Neuronal stem cell (in vitro differentiated cells): Measurements from ENCODE around the gene CCL28.

Experiments
- DNase-seq: peaks from one replicate; pipeline ENCODE4 v3.0.0-alpha.2; 2013; ENCODE audit warnings: low spot score
- H2AFZ ChIP-seq: one replicate; pipeline ENCODE4 v1.6.1; 2013; ENCODE audit warnings: mild to moderate bottlenecking, low read length, inconsistent platforms
- H2AK5ac ChIP-seq: 2 replicates; pipeline ENCODE4 v1.6.1; 2013; ENCODE audit warnings: low read depth, mild to moderate bottlenecking, inconsistent platforms, low read length, moderate library complexity, mixed read lengths
- H2BK120ac ChIP-seq: 2 replicates; pipeline ENCODE4 v1.6.1; 2013; ENCODE audit warnings: low read depth, mild to moderate bottlenecking, inconsistent platforms, low read length, moderate library complexity, mixed read lengths
- H2BK12ac ChIP-seq: one replicate; pipeline ENCODE4 v1.6.1; 2013; ENCODE audit warnings: low read length, inconsistent platforms
- H2BK15ac ChIP-seq: 2 replicates; pipeline ENCODE4 v1.6.1; 2013; ENCODE audit warnings: mild to moderate bottlenecking, low read length, inconsistent platforms, mixed read lengths
- H2BK5ac ChIP-seq: one replicate; pipeline ENCODE4 v1.6.1; 2013; ENCODE audit warnings: inconsistent platforms, mild to moderate bottlenecking, low read length, moderate library complexity
- H3K14ac ChIP-seq: one replicate; pipeline ENCODE4 v1.6.1; 2013; ENCODE audit warnings: low read length, inconsistent platforms
- H3K18ac ChIP-seq: 2 replicates; pipeline ENCODE4 v1.6.1; 2013; ENCODE audit warnings: low read length, inconsistent platforms
- H3K23ac ChIP-seq: 2 replicates; pipeline ENCODE4 v1.6.1; 2013; ENCODE audit warnings: low read depth, mild to moderate bottlenecking, mixed read lengths, low read length, inconsistent platforms; ENCODE audit not compliant: poor library complexity
- H3K27ac ChIP-seq: replicated peaks from 3 replicates; pipeline ENCODE4 v1.5.1; 2013; ENCODE audit warnings: low read length, inconsistent platforms
- H3K27me3 ChIP-seq, 3 experiments: 2 replicates each; pipeline ENCODE4 v1.6.1; 2013; ENCODE audit warnings: low read length in 3 of 3, mild to moderate bottlenecking in 2 of 3, inconsistent platforms in 1 of 3, low read depth in 1 of 3, mixed read lengths in 1 of 3, moderate library complexity in 1 of 3; ENCODE audit not compliant: control insufficient read depth in 3 of 3, insufficient read depth in 3 of 3
- H3K36me3 ChIP-seq, 2 donors: replicated peaks in 1 of 2; 2 replicates each; pipeline ENCODE4 v1.6.1; 2013; ENCODE audit warnings: low read length in 2 of 2; ENCODE audit not compliant: control insufficient read depth in 2 of 2, insufficient read depth in 2 of 2
- H3K4ac ChIP-seq: 2 replicates; pipeline ENCODE4 v1.6.1; 2013; ENCODE audit warnings: inconsistent platforms, mild to moderate bottlenecking, low read length, moderate library complexity
- H3K4me1 ChIP-seq, 2 donors: 1 replicate in 1 of 2; 2 replicates in 1 of 2; pipeline ENCODE4 v1.6.1; 2013; ENCODE audit warnings: low read length in 2 of 2, low read depth in 1 of 2; ENCODE audit not compliant: control insufficient read depth in 2 of 2, insufficient read depth in 1 of 2
- H3K4me2 ChIP-seq: one replicate; pipeline ENCODE4 v1.6.1; 2013; ENCODE audit warnings: mild to moderate bottlenecking, low read length, inconsistent platforms; ENCODE audit not compliant: insufficient read depth, poor library complexity, severe bottlenecking
- H3K4me3 ChIP-seq, 2 donors: 2 replicates each; pipeline ENCODE4 v1.5.1; 2013; ENCODE audit warnings: low read length in 2 of 2, mild to moderate bottlenecking in 2 of 2, inconsistent platforms in 1 of 2, moderate library complexity in 1 of 2
- H3K79me1 ChIP-seq: one replicate; pipeline ENCODE4 v1.6.1; 2013; ENCODE audit warnings: low read depth, mild to moderate bottlenecking, inconsistent platforms, low read length, moderate library complexity
- H3K9ac ChIP-seq: one replicate; pipeline ENCODE4 v1.6.1; 2013; ENCODE audit warnings: mild to moderate bottlenecking, low read depth, low read length, inconsistent platforms; ENCODE audit not compliant: poor library complexity
- H3K9me3 ChIP-seq, 2 donors: replicated peaks in 1 of 2; 2 replicates each; pipeline versions ENCODE3 to v1.6.1; 2013; ENCODE audit warnings: low read length in 2 of 2, mild to moderate bottlenecking in 2 of 2, inconsistent platforms in 1 of 2, low read depth in 1 of 2, mixed read lengths in 1 of 2, moderate library complexity in 1 of 2; ENCODE audit not compliant: control insufficient read depth in 2 of 2, insufficient read depth in 1 of 2
- H4K8ac ChIP-seq: one replicate; pipeline ENCODE4 v1.6.1; 2013; ENCODE audit warnings: low read depth, mild to moderate bottlenecking, inconsistent platforms, low read length, moderate library complexity
- H4K91ac ChIP-seq: one replicate; pipeline ENCODE4 v1.6.1; 2013; ENCODE audit warnings: low read length, low read depth, mild to moderate bottlenecking, inconsistent platforms; ENCODE audit not compliant: poor library complexity
- WGBS, 2 donors: extraction: QIAGEN DNeasy Blood & Tissue Kit; methylation state at CpG; one replicate each; pipeline ENCODE4 v1.1.7; 2013; ENCODE audit warnings: missing lambda C conversion rate in 2 of 2, mixed read lengths in 1 of 2; ENCODE audit not compliant: insufficient read length in 2 of 2, insufficient replicate concordance in 1 of 2; ENCODE audit errors: extremely low coverage in 2 of 2; 5-methylcytosine and 5-hydroxymethylcytosine counted together

The CCL28 gene

GRCh38 chr5:43348861-43349363 lies 63.3 kb downstream of the CCL28 start:
- H2BK15ac ChIP-seq: no peak overlapping the region
- no peak overlapping the region for H3K4me2 ChIP-seq
- H3K9ac ChIP-seq: no peak overlapping the region
- H2AFZ ChIP-seq: no peak overlapping the region
- H4K91ac ChIP-seq: no peak overlapping the region
- no peak overlapping the region for H4K8ac ChIP-seq
- no peak overlapping the region for H2BK120ac ChIP-seq
- H2BK12ac ChIP-seq: no peak overlapping the region
- H3K79me1 ChIP-seq: no peaks in the 10 kb centered on the region
- no peak overlapping the region for H2AK5ac ChIP-seq
- H3K4ac ChIP-seq: no peak overlapping the region
- peaks cover 0 to 2% of the 10 kb centered on the region in 2 donors for H3K9me3 ChIP-seq
- H3K36me3 ChIP-seq: no peaks in the 10 kb centered on the region
- H3K4me1 ChIP-seq: no peaks in the 10 kb centered on the region
- no peak overlapping the region for H3K14ac ChIP-seq
- H3K4me3 ChIP-seq: no peak overlapping the region
- no peak for DNase-seq
- H3K23ac ChIP-seq: no peak overlapping the region
- H3K27ac ChIP-seq: no peak overlapping the region
- WGBS, 2 donors: no CpG with 5 or more reads among the region's 1 CpG
- H3K27me3 ChIP-seq: peaks cover 0 to 18% (median 0%) of the 10 kb centered on the region in 3 experiments
- no peak overlapping the region for H3K18ac ChIP-seq
- no peak overlapping the region for H2BK5ac ChIP-seq

GRCh38 chr5:43348207-43348606 lies 64.0 kb downstream of the CCL28 start:
- Histone ChIP-seq H3K79me1 (no peaks in the 10 kb centered on the region), H3K27ac (no peak overlapping the region), H3K27me3 (peaks cover 0 to 12% (median 0%) of the 10 kb centered on the region in 3 experiments), H2AK5ac (no peak overlapping the region), H3K9me3 (peaks cover 0 to 2% of the 10 kb centered on the region in 2 donors), H3K18ac (no peak overlapping the region), H3K4me2 (no peak overlapping the region), H3K36me3 (no peaks in the 10 kb centered on the region), H2BK15ac (no peak overlapping the region), H3K4ac (no peak overlapping the region), H3K4me3 (no peak overlapping the region), H4K91ac (no peak overlapping the region), H3K14ac (no peak overlapping the region), H2BK12ac (peak overlapping the region; percentile 25), H2AFZ (no peak overlapping the region), H3K23ac (no peak overlapping the region), H2BK120ac (no peak overlapping the region), H4K8ac (no peak overlapping the region), H3K4me1 (no peaks in the 10 kb centered on the region), H2BK5ac (no peak overlapping the region), H3K9ac (no peak overlapping the region)
- no peak for DNase-seq
- WGBS, 2 donors: no CpG with 5 or more reads among the region's 4 CpGs

GRCh38 chr5:43338862-43339261 lies 73.3 kb downstream of the CCL28 start:
- Histone ChIP-seq H3K23ac (no peak overlapping the region), H2BK12ac (no peak overlapping the region), H3K4me1 (no peaks in the 10 kb centered on the region), H3K79me1 (no peaks in the 10 kb centered on the region), H3K4me3 (no peak overlapping the region), H3K9ac (no peak overlapping the region), H4K91ac (no peak overlapping the region), H3K14ac (no peak overlapping the region), H3K4ac (no peak overlapping the region), H3K27me3 (no peaks in the 10 kb centered on the region), H3K18ac (no peak overlapping the region), H3K4me2 (no peak overlapping the region), H2BK5ac (no peak overlapping the region), H3K36me3 (no peaks in the 10 kb centered on the region), H2BK120ac (no peak overlapping the region), H2BK15ac (no peak overlapping the region), H3K9me3 (peaks cover 2 to 19% of the 10 kb centered on the region in 2 donors), H2AK5ac (no peak overlapping the region), H4K8ac (no peak overlapping the region), H2AFZ (no peak overlapping the region), H3K27ac (no peak overlapping the region)
- no peak for DNase-seq
- no CpG with 5 or more reads among the region's 1 CpG for WGBS, 2 donors

GRCh38 chr5:43336159-43336558 lies 76.0 kb downstream of the CCL28 start:
- Histone ChIP-seq H3K14ac (no peak overlapping the region), H3K36me3 (no peaks in the 10 kb centered on the region), H4K91ac (no peak overlapping the region), H2AK5ac (no peak overlapping the region), H3K9ac (no peak overlapping the region), H3K4me3 (no peak overlapping the region), H2BK12ac (no peak overlapping the region), H3K4me1 (no peaks in the 10 kb centered on the region), H3K79me1 (no peaks in the 10 kb centered on the region), H3K23ac (no peak overlapping the region), H3K27ac (no peak overlapping the region), H3K18ac (no peak overlapping the region), H3K9me3 (peaks cover 2 to 19% of the 10 kb centered on the region in 2 donors), H2BK15ac (no peak overlapping the region), H2BK120ac (no peak overlapping the region), H2AFZ (no peak overlapping the region), H3K27me3 (peaks cover 0 to 3% (median 0%) of the 10 kb centered on the region in 3 experiments), H3K4me2 (no peak overlapping the region), H4K8ac (no peak overlapping the region), H2BK5ac (no peak overlapping the region), H3K4ac (no peak overlapping the region)
- WGBS, 2 donors: no CpG with 5 or more reads among the region's 2 CpGs
- no peak for DNase-seq
